K562 treated with DMSO at 1 percent for 4 hours (cell line): Measurements from ENCODE around the gene SAT1. TPM values are rescaled to one million over a fixed set of nuclear protein-coding genes. Genes with fewer than 3 reads are reported as not detected.

Source experiments
- total RNA-seq: library from RNA; unstranded; fragments of 300-600 nt; gene quantifications from 2 replicates; pipeline ENCODE4 v1.2.3, GENCODE V29; 2022; ENCODE audit not compliant: insufficient read depth

SAT1 gene
- 115 and 131 TPM in 2 replicates for total RNA-seq

GRCh38 chrX:23782863-23783588 is at the start of gene SAT1:
Gene SAT1 (plus strand): TSS chrX:23783173. CDS start chrX:23783352, 179 bp downstream.

GRCh38 chrX:23742697-23743622 is 40.0 kb upstream of the SAT1 start, which contains the start of gene ACOT9:
Gene ACOT9 (minus strand): TSS chrX:23743276. CDS start chrX:23743144, 132 bp downstream.

Other genes with a start within 250 kb of the SAT1 start
- gene PRDX4, start 115.7 kb upstream of the SAT1 start, total RNA-seq, result 99.3 and 118 TPM in 2 replicates
- gene ACOT9, start 39.9 kb upstream of the SAT1 start, total RNA-seq, result 16.2 and 18.2 TPM in 2 replicates
- 23.3 and 29.0 TPM in 2 replicates for gene APOO, start 124.8 kb downstream of the SAT1 start, total RNA-seq
- gene CXorf58, start 124.8 kb downstream of the SAT1 start, total RNA-seq, result not detected in 2 replicates
- 8.0 and 12.3 TPM in 2 replicates for gene KLHL15, start 244.0 kb downstream of the SAT1 start, total RNA-seq